Gastroesophageal sphincter (tissue), 3 donors: ENCODE data around the gene CHST9.

Experiments used
- POLR2A ChIP-seq, 2 donors: fragments of 450-650 bp; IDR thresholded peaks; one replicate each; pipeline ENCODE4 v1.6.1; 2017; ENCODE audit warnings: antibody characterized with exemption in 2 of 2, mild to moderate bottlenecking in 2 of 2, moderate library complexity in 1 of 2
- POLR2AphosphoS5 ChIP-seq: sonication (generic); formaldehyde crosslinking; IDR thresholded peaks from one replicate; pipeline ENCODE4 v1.6.1; 2017; ENCODE audit warnings: antibody characterized with exemption
- TF ChIP-seq, protein P1 (sequence below), 4 experiments: fragments of 200-600 bp in 2 of 4; fragments of 450-650 bp in 2 of 4; sonication (generic) in 1 of 4; IDR thresholded peaks; one replicate each; pipeline ENCODE4 v1.5.1; 2017 to 2019; ENCODE audit warnings: antibody characterized with exemption in 4 of 4, mild to moderate bottlenecking in 2 of 4, moderate library complexity in 2 of 4

GRCh38 chr18:26919627-26920026 is 265.5 kb downstream of the CHST9 start:
- TF ChIP-seq, protein P1, sequence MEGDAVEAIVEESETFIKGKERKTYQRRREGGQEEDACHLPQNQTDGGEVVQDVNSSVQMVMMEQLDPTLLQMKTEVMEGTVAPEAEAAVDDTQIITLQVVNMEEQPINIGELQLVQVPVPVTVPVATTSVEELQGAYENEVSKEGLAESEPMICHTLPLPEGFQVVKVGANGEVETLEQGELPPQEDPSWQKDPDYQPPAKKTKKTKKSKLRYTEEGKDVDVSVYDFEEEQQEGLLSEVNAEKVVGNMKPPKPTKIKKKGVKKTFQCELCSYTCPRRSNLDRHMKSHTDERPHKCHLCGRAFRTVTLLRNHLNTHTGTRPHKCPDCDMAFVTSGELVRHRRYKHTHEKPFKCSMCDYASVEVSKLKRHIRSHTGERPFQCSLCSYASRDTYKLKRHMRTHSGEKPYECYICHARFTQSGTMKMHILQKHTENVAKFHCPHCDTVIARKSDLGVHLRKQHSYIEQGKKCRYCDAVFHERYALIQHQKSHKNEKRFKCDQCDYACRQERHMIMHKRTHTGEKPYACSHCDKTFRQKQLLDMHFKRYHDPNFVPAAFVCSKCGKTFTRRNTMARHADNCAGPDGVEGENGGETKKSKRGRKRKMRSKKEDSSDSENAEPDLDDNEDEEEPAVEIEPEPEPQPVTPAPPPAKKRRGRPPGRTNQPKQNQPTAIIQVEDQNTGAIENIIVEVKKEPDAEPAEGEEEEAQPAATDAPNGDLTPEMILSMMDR (IDR thresholded peaks at IDR 0.05) = no peak
- TF ChIP-seq POLR2A (IDR thresholded peaks at IDR 0.05) (no peak), POLR2AphosphoS5 (no peak)
